Subcutaneous abdominal adipose tissue (tissue), 5 donors: Measurements from ENCODE around the gene MAGI1.

Experiments
- H3K27ac ChIP-seq: one replicate; pipeline ENCODE4 v1.7.0; 2013; ENCODE audit warnings: low read depth, mild to moderate bottlenecking, inconsistent platforms, low read length, moderate library complexity
- H3K27me3 ChIP-seq, 5 donors: one replicate each; pipeline ENCODE4 v1.7.0; 2013; ENCODE audit warnings: low read length in 5 of 5, inconsistent platforms in 1 of 5; ENCODE audit not compliant: control insufficient read depth in 5 of 5, insufficient read depth in 4 of 5
- H3K36me3 ChIP-seq, 5 donors: one replicate each; pipeline ENCODE4 v1.7.0; 2013; ENCODE audit warnings: low read length in 5 of 5; ENCODE audit not compliant: control insufficient read depth in 5 of 5, insufficient read depth in 5 of 5
- H3K4me1 ChIP-seq, 5 donors: one replicate each; pipeline ENCODE4 v1.7.0; 2013; ENCODE audit warnings: low read length in 5 of 5, mild to moderate bottlenecking in 3 of 5, moderate library complexity in 1 of 5; ENCODE audit not compliant: control insufficient read depth in 5 of 5, insufficient read depth in 5 of 5
- H3K4me3 ChIP-seq, 5 donors: one replicate each; pipeline ENCODE4 v1.7.0; 2013; ENCODE audit warnings: low read length in 5 of 5, low read depth in 1 of 5
- H3K9ac ChIP-seq, 5 donors: one replicate each; pipeline ENCODE4 v1.7.0; 2013; ENCODE audit warnings: low read length in 5 of 5, mild to moderate bottlenecking in 4 of 5, moderate library complexity in 3 of 5
- H3K9me3 ChIP-seq, 5 donors: one replicate each; pipeline ENCODE4 v1.7.0; 2013; ENCODE audit warnings: low read length in 5 of 5; ENCODE audit not compliant: control insufficient read depth in 5 of 5
- donor health status: healthy.
- donor health status: healthy.
- donor health status: healthy.
- donor health status: healthy.
- donor health status: healthy.

Gene MAGI1

DNA sequence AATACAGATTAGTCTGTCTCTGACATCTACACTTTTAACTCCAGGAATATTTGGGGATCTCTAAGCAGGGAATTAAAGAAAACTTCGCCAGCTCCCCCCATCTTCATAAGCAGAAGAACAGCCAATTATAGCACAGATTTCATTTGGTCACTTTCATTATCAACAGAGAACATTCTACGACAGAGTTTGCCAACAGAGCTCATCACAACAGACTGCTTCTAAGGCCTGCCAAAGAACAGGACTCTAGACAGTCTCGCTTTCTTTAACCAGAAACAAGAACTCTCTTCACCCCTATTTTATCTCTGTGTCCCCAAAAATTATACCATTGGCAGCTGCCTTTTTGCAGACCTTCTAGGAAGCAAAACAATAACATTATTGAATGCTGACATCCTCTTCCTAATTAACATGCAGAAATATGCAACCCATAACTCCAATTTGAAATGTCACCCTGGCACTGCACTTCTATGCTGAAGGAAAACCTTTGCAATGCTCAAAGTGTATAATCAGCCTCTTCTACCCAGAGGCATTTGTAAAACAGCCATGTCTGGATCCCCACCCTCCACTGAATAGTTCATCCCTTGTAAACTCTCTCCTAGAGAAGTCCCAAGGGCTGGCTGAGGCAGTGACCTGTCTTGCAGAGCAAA, 552.8 kb downstream of the MAGI1 start:
- Histone ChIP-seq H3K27me3 (no peaks in the 10 kb centered on the region), H3K27ac (no peak overlapping the region), H3K36me3 (peaks cover 0 to 2% (median 0%) of the 10 kb centered on the region in 5 donors), H3K4me1 (peaks cover 21 to 59% (median 53%) of the 10 kb centered on the region in 5 donors), H3K4me3 (no peak overlapping the region), H3K9ac (no peak overlapping the region), H3K9me3 (no peaks in the 10 kb centered on the region)

DNA sequence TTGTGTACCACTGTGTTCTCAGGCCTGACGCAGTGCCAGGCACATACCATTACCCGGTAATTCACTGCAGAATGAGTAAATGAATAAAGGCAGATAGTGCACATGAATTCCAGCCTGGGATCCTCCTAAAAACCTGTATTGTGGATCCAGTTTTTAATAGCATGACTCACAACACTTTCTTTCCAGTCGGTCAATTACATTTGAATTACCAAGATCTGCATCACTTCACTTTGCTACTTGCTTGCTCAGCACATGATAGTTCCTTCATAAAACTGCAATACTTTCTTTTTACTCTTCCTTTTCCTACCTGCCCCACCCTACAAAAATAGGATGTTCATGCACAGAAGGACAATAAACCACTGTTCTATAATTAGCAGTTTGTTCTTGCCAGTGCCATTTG, 553.8 kb downstream of the MAGI1 start:
- H3K9ac ChIP-seq, result no peak overlapping the region
- H3K27ac ChIP-seq, result no peak overlapping the region
- H3K4me3 ChIP-seq, result no peak overlapping the region
- H3K27me3 ChIP-seq, result no peaks in the 10 kb centered on the region
- peaks cover 21 to 59% (median 53%) of the 10 kb centered on the region in 5 donors for H3K4me1 ChIP-seq
- H3K9me3 ChIP-seq, result no peaks in the 10 kb centered on the region
- H3K36me3 ChIP-seq, result peaks cover 0 to 2% (median 0%) of the 10 kb centered on the region in 5 donors

DNA sequence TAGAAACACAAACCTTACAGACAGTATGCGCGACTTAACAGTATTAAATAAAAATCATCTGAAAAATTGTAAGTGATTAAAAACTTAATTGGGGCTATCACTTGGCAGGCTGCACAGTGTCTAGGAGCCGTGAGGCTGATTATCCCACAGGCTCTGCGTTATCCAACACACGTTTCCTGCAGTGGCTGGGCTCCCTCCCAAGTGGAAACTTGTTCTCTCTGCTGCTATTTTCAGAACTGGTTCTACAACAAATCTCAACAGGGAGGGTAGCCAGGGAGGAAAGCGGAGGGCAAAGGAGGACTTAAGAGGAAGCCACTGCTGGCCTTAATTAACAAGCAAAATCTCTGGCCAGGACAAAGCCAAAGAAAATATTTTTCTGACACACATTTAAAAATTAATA, 555.2 kb downstream of the MAGI1 start:
- no peak overlapping the region for H3K27ac ChIP-seq
- no peak overlapping the region for H3K9ac ChIP-seq

DNA sequence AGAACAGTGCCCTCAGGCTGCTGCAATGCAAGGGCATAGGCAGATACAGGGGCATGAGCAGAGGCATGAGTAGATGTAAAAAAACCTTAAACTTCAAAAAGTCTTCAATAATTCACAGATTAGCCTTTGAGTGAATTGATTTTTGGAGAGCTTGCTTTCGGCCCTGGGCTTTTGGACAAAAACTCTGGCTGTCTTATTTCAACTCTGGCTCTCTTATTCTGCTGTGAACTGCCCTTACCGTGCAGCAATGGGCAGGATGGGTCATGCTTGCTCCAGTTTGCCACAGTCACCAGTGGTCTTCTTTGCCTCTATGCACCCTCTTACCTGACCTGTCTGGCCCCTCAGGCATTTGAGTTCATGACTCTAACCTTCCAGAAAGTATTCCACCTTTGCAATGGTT, 555.7 kb downstream of the MAGI1 start:
- Histone ChIP-seq H3K9ac (no peak overlapping the region), H3K4me3 (peak overlapping the region in 1 of 5 donors; percentile 17), H3K4me1 (peaks cover 21 to 59% (median 53%) of the 10 kb centered on the region in 5 donors), H3K27ac (no peak overlapping the region), H3K36me3 (no peaks in the 10 kb centered on the region), H3K27me3 (no peaks in the 10 kb centered on the region), H3K9me3 (no peaks in the 10 kb centered on the region)

More for the DNA sequence above, 555.2 kb downstream of the MAGI1 start:
- Histone ChIP-seq H3K9me3 (no peaks in the 10 kb centered on the region), H3K4me3 (peak overlapping the region in 2 of 5 donors; percentile 7 to 17), H3K4me1 (peaks cover 21 to 59% (median 53%) of the 10 kb centered on the region in 5 donors), H3K27me3 (no peaks in the 10 kb centered on the region), H3K36me3 (no peaks in the 10 kb centered on the region)

DNA sequence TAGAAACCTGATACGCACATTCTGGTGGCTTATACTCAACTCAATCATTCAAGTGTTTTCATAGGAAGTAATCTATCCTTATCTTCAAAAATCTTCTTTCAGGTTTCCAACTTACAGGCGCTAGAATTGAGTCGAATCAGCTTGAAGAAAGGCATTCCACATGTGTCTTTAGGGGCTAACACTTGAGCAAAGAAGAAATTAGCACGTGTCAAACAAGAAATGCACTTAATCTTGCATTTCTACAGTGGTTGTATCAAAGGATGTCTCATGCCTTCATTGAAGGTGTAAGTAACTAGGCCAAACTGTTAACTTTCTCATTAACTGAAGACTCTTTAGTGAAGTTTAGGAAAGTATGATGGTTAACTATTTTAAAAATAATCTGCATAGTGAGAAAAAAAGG, 557.6 kb downstream of the MAGI1 start:
- peaks cover 17 to 44% (median 42%) of the 10 kb centered on the region in 5 donors for H3K4me1 ChIP-seq
- H3K36me3 ChIP-seq, result peaks cover 0 to under 1% (median 0%) of the 10 kb centered on the region in 5 donors
- H3K4me3 ChIP-seq, result no peak overlapping the region
- no peaks in the 10 kb centered on the region for H3K9me3 ChIP-seq
- no peak overlapping the region for H3K27ac ChIP-seq
- no peak overlapping the region for H3K9ac ChIP-seq
- H3K27me3 ChIP-seq, result no peaks in the 10 kb centered on the region

DNA sequence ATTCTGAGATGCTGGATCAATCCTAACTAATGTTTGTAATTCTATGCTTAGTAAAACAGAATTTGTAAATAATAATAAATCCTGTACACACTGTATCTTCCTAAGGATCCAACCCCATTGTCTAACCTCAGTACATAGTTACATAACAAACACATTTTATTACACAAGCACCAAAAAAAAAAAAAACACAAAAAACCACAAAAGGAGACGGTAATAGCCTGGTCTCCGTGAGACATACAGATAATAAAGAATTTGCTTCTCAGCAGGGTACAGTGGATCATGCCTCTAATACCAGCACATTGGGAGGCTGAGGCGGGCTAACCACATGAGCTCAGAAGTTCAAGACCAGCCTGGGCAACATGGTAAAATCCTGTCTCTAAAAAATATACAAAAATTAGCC, 558.7 kb downstream of the MAGI1 start:
- Histone ChIP-seq H3K27ac (no peak overlapping the region), H3K36me3 (peaks cover 0 to 3% (median 2%) of the 10 kb centered on the region in 5 donors), H3K9ac (no peak overlapping the region), H3K27me3 (no peaks in the 10 kb centered on the region), H3K4me1 (peaks cover 15 to 33% (median 31%) of the 10 kb centered on the region in 5 donors), H3K9me3 (no peaks in the 10 kb centered on the region), H3K4me3 (no peak overlapping the region)

DNA sequence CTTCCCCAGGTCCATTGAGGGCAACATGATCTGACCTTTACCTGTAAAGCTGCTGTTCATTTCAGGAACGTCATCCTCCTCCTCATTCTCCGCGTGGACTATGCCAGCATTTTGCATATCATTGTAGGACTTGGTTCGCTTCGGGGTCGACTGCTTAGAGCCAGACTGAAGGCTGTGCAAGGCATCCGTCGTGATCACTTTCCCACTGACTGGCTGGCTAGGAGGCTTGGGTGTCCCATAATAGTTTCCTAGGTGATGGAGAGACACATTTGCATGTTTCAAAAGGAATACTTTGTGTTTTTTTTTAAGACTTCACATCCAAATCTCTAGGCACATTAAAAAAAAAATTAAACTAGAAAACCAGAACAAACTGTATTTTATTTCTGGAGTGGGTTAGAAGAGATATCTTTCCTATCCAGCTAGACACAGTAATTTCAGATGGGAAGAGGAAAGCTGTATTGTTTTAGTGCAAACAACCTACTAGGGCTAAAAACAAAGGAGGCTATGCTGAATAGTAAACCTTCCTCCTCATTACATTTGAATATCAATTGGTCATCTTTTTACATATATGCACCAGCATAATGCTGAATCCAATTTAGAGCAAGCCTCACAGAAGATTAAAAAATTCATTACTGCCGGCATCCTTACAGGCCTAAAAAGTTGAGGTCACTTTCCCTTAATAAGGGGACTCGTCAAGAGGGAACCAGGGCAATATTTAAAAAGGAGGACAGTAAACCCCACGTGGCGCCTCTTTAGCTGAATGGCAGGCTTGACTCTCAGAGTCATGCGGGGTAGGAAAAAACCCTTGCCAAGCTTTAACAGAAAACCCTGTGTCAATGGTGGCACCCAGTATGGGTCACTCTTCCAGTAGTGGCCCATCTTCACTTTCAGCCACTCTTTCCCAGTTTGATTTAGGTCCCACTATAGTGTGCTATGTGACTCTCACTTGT, 559.9 kb downstream of the MAGI1 start:
- no peak overlapping the region for H3K4me3 ChIP-seq
- no peak overlapping the region for H3K27ac ChIP-seq
- no peaks in the 10 kb centered on the region for H3K27me3 ChIP-seq
- H3K36me3 ChIP-seq, result peaks cover 0 to 3% (median 2%) of the 10 kb centered on the region in 5 donors
- H3K9me3 ChIP-seq, result no peaks in the 10 kb centered on the region
- peaks cover 7 to 26% (median 21%) of the 10 kb centered on the region in 5 donors for H3K4me1 ChIP-seq
- H3K9ac ChIP-seq, result no peak overlapping the region

DNA sequence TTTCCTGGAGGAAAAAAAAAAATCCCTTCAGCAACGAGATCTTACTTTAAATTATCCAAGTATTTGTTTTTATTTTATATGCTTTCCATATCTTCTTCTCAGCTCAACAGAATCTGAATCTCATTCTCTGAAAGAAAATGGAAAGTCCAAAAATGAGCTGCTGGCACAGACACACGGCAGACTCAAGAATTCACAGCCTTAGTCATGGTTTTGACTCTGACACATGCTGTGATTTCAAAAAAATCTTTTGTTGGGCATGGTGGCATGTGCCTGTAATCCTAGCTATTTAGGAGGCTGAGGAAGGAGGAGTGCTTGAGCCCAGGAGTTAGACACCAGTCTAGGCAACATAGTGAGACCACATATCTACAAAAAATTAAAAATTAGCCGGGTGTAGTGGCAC, 565.0 kb downstream of the MAGI1 start:
- H3K36me3 ChIP-seq, result peaks cover 0 to 3% (median 2%) of the 10 kb centered on the region in 5 donors
- no peaks in the 10 kb centered on the region for H3K4me1 ChIP-seq
- H3K9me3 ChIP-seq, result no peaks in the 10 kb centered on the region
- H3K4me3 ChIP-seq, result no peak overlapping the region
- no peaks in the 10 kb centered on the region for H3K27me3 ChIP-seq
- H3K27ac ChIP-seq, result no peak overlapping the region
- no peak overlapping the region for H3K9ac ChIP-seq

DNA sequence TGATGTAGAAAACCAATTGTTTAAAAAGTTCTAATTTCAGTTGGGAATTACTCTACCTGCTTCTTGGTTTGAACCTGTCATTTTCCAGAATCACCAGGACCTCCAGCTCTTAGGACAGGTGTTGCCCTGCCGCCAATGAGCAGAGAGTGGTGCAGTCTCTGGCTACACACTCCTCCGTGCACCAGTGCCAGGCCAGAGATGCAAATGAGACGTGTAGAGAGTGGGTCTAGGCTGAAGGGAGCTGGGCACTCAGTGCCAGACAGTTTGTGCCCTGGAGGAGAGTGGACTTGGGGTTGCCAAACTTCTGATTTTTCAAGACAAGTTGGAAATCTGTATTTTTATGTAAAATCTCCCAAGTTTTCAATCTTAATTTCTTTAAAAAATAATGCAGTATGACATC, 566.2 kb downstream of the MAGI1 start:
- Histone ChIP-seq H3K9ac (no peak overlapping the region), H3K4me1 (no peaks in the 10 kb centered on the region), H3K27ac (no peak overlapping the region), H3K9me3 (no peaks in the 10 kb centered on the region), H3K36me3 (peaks cover 0 to 3% (median 2%) of the 10 kb centered on the region in 5 donors), H3K27me3 (no peaks in the 10 kb centered on the region), H3K4me3 (no peak overlapping the region)
